ENCODE measurements around the gene ZFYVE1. TPM values are rescaled to one million over a fixed set of nuclear protein-coding genes. Genes with fewer than 3 reads are reported as not detected.

ZFYVE1 gene
- total and polyA plus RNA-seq, 2 of the 13 experiments (the other 11 are each of a cell fraction or from before 2014, with no cell fraction given): 2.6 to 5.3 TPM

DNA sequence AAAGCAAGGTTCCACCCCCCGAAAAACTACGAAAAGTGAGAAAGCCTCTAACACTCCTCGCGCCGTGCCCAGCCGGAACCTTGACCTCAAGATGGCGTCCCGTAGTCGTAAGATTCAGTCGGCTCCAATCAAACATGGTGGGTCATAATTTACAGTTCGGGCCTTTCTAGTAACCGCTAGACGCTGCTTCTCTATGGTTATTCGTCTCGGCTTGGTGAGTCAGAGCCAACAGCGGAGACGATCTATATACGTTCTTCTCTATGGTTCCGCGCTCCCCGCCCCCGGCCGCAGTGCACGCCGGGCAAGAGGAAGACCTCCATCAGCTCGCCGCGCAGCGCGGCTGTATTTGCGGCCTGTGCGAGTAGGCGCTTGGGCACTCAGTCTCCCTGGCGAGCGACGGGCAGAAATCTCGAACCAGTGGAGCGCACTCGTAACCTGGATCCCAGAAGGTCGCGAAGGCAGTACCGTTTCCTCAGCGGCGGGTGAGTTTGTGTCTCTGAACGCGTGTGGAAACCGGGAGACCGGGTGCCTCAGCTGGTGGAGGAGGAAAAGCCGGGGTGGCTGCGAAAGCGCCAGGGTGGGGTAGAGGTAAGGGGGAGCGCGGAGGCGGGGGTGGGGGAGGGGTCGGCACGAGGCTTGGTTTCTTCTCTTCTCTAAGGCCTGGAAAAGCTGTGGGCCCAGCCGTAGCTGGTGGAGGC lies 31.5 kb upstream of the ZFYVE1 start, which contains the start of gene RBM25 (continued):
- TF ChIP-seq, protein P1, sequence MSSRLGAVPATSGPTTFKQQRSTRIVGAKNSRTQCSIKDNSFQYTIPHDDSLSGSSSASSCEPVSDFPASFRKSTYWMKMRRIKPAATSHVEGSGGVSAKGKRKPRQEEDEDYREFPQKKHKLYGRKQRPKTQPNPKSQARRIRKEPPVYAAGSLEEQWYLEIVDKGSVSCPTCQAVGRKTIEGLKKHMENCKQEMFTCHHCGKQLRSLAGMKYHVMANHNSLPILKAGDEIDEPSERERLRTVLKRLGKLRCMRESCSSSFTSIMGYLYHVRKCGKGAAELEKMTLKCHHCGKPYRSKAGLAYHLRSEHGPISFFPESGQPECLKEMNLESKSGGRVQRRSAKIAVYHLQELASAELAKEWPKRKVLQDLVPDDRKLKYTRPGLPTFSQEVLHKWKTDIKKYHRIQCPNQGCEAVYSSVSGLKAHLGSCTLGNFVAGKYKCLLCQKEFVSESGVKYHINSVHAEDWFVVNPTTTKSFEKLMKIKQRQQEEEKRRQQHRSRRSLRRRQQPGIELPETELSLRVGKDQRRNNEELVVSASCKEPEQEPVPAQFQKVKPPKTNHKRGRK (CRISPR knock-in tag; IDR thresholded peaks at IDR 0.05): no peak
- TF ChIP-seq ZNF564 (CRISPR knock-in tag; IDR thresholded peaks at IDR 0.05) (peak; percentile 37; the same call in 1 of the 2 replicates), DMAP1 (CRISPR knock-in tag; IDR thresholded peaks at IDR 0.05) (peak; percentile 97), POLR2G (IDR thresholded peaks at IDR 0.05; ENCODE audit: low read depth, low read length) (peak; percentile 99), ZNF670 (CRISPR knock-in tag; IDR thresholded peaks at IDR 0.05; ENCODE audit: borderline replicate concordance) (0 out of 2 replicates have a peak, but pooled peaks have one; percentile 11), STAT6 (CRISPR knock-in tag; IDR thresholded peaks at IDR 0.05; ENCODE audit: borderline replicate concordance) (peak; percentile 83; the same call in 1 of the 2 replicates), ZNF768 (CRISPR knock-in tag; IDR thresholded peaks at IDR 0.05) (peak; percentile 82; the same call in 1 of the 2 replicates), CCAR2 (optimal IDR thresholded peaks at IDR 0.05; ENCODE audit: low read depth, low read length) (no peak), ZNF44 (CRISPR knock-in tag; IDR thresholded peaks at IDR 0.05) (peak; percentile 49; the same call in 1 of the 2 replicates), GFI1 (CRISPR knock-in tag; IDR thresholded peaks at IDR 0.05; ENCODE audit: borderline replicate concordance) (peak; percentile 32; the same call in 1 of the 2 replicates), ZBTB7B (CRISPR knock-in tag; IDR thresholded peaks at IDR 0.05) (peak; percentile 46; the same call in 1 of the 2 replicates), CCDC6 (CRISPR knock-in tag; IDR thresholded peaks at IDR 0.05) (peak; percentile 85; the same call in 1 of the 2 replicates), ZFY (CRISPR knock-in tag; IDR thresholded peaks at IDR 0.05) (peak; percentile 99), SPEN (CRISPR knock-in tag; IDR thresholded peaks at IDR 0.05; ENCODE audit: low read depth) (peak; percentile 86), SMAD1 (CRISPR knock-in tag; IDR thresholded peaks at IDR 0.05; ENCODE audit: borderline replicate concordance, low read depth) (0 out of 2 replicates have a peak, but pooled peaks have one; percentile 89), ZIK1 (CRISPR knock-in tag; IDR thresholded peaks at IDR 0.05; ENCODE audit: borderline replicate concordance, low read depth) (no peak; the same call in 1 of the 2 replicates), ZNF264 (CRISPR knock-in tag; IDR thresholded peaks at IDR 0.05) (peak; percentile 27; the same call in 1 of the 2 replicates), ZNF333 (CRISPR knock-in tag; IDR thresholded peaks at IDR 0.05; ENCODE audit: borderline replicate concordance) (no peak), HNF4G (IDR thresholded peaks at IDR 0.05; ENCODE audit: borderline replicate concordance, low read depth, low read length) (peak; percentile 68), HNF4G (CRISPR knock-in tag; IDR thresholded peaks at IDR 0.05; ENCODE audit: borderline replicate concordance, low read depth) (no peak; the same call in 1 of the 2 replicates)
- TF ChIP-seq, protein P2, sequence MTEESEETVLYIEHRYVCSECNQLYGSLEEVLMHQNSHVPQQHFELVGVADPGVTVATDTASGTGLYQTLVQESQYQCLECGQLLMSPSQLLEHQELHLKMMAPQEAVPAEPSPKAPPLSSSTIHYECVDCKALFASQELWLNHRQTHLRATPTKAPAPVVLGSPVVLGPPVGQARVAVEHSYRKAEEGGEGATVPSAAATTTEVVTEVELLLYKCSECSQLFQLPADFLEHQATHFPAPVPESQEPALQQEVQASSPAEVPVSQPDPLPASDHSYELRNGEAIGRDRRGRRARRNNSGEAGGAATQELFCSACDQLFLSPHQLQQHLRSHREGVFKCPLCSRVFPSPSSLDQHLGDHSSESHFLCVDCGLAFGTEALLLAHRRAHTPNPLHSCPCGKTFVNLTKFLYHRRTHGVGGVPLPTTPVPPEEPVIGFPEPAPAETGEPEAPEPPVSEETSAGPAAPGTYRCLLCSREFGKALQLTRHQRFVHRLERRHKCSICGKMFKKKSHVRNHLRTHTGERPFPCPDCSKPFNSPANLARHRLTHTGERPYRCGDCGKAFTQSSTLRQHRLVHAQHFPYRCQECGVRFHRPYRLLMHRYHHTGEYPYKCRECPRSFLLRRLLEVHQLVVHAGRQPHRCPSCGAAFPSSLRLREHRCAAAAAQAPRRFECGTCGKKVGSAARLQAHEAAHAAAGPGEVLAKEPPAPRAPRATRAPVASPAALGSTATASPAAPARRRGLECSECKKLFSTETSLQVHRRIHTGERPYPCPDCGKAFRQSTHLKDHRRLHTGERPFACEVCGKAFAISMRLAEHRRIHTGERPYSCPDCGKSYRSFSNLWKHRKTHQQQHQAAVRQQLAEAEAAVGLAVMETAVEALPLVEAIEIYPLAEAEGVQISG (CRISPR knock-in tag; IDR thresholded peaks at IDR 0.05): peak; percentile 100

Measured in HepG2 (cell line).